Cardiac fibroblast (primary cell): ENCODE results near the gene ELF5.
A peak's percentile ranks its signal among the peaks of the same experiment; 100 is the strongest.

Experiments
- DNase-seq, 2 donors: peaks; one replicate each; pipeline versions ENCODE4 v3.0.0 to v3.0.0-alpha.2; 2010; ENCODE audit warnings: low read depth in 2 of 2
- H3K4me3 ChIP-seq, 2 donors: replicated peaks in 1 of 2; 1 replicate in 1 of 2; 2 replicates in 1 of 2; pipeline ENCODE4 v1.5.1; 2011; ENCODE audit warnings: low read depth in 2 of 2, low read length in 2 of 2, mild to moderate bottlenecking in 2 of 2, moderate library complexity in 1 of 2
- CTCF ChIP-seq: IDR thresholded peaks from one replicate; pipeline ENCODE4 v1.5.1; 2011; ENCODE audit warnings: low read depth, mild to moderate bottlenecking, low read length, inconsistent platforms

ELF5 gene

GRCh38 chr11:34499719-34500500, 13.7 kb downstream of the ELF5 start:
- H3K4me3 ChIP-seq: no peak overlapping the region
- no peak for DNase-seq
- TF ChIP-seq CTCF: no peak

- no peak for DNase-seq
- H3K4me3 ChIP-seq: no peak overlapping the region
- no peak for TF ChIP-seq CTCF
Observed at GRCh38 chr11:34495724-34496377, 17.7 kb downstream of the ELF5 start.

GRCh38 chr11:34495239-34495723, 18.3 kb downstream of the ELF5 start:
- no peak for DNase-seq
- no peak for TF ChIP-seq CTCF
- H3K4me3 ChIP-seq: no peak overlapping the region

- H3K4me3 ChIP-seq: no peak overlapping the region
- DNase-seq: no peak
- TF ChIP-seq CTCF: no peak
Observed at GRCh38 chr11:34493926-34494595, 19.5 kb downstream of the ELF5 start.

GRCh38 chr11:34493468-34493867, 20.1 kb downstream of the ELF5 start:
- H3K4me3 ChIP-seq: no peak overlapping the region
- TF ChIP-seq CTCF: no peak
- no peak for DNase-seq

GRCh38 chr11:34492806-34493414, 20.7 kb downstream of the ELF5 start:
- peak; percentile 55 for TF ChIP-seq CTCF
- no peak overlapping the region for H3K4me3 ChIP-seq
- peak; percentile 71 to 76 for DNase-seq
